GM13976 (cell line): ENCODE measurements around the gene PPP1R12A.

Experiments used
- DNase-seq: peaks from one replicate; pipeline ENCODE4 v3.0.0; 2012; ENCODE audit warnings: low spot score
- CTCF ChIP-seq: IDR thresholded peaks from 2 replicates; pipeline ENCODE4 v1.5.1; 2012; ENCODE audit warnings: borderline replicate concordance, mild to moderate bottlenecking; ENCODE audit not compliant: insufficient read depth; ENCODE audit errors: extremely low read depth, missing control alignments, control extremely low read depth
- in situ Hi-C: fragments of 300-500 bp; cut with MboI; formaldehyde crosslinking; loops from one replicate; pipeline ENCODE4 v1.12.0; 2022; ENCODE audit warnings: low sequenced_read_pairs, mixed read lengths, inconsistent platforms; ENCODE audit not compliant: unreplicated experiment

PPP1R12A gene

GRCh38 chr12:79769189-79769859 is 165.6 kb downstream of the PPP1R12A start:
- in situ Hi-C loops = loop anchor here (25.0 kb wide), 1 partner anchor 418 kb away; no protein-coding TSS in a partner anchor
- no peak for DNase-seq
- no peak for TF ChIP-seq CTCF

GRCh38 chr12:79766705-79767464 is 168.0 kb downstream of the PPP1R12A start:
- no peak for TF ChIP-seq CTCF
- no peak for DNase-seq
- in situ Hi-C loops = loop anchor here (25.0 kb wide), 1 partner anchor 420 kb away; no protein-coding TSS in a partner anchor

- DNase-seq = no peak
- in situ Hi-C loops = loop anchor here (25.0 kb wide), 1 partner anchor 422 kb away; no protein-coding TSS in a partner anchor
- no peak for TF ChIP-seq CTCF
These were observed 169.7 kb downstream of the PPP1R12A start for GRCh38 chr12:79765157-79765556.

- in situ Hi-C loops = loop anchor here (25.0 kb wide), 1 partner anchor 423 kb away; no protein-coding TSS in a partner anchor
- no peak for DNase-seq
- no peak for TF ChIP-seq CTCF
These were observed 170.3 kb downstream of the PPP1R12A start for GRCh38 chr12:79764641-79765040.

- no peak for DNase-seq
- in situ Hi-C loops = loop anchor here (25.0 kb wide), 1 partner anchor 423 kb away; no protein-coding TSS in a partner anchor
- TF ChIP-seq CTCF = no peak
These were observed 171.0 kb downstream of the PPP1R12A start for GRCh38 chr12:79763766-79764452.

GRCh38 chr12:79761341-79761740 is 173.6 kb downstream of the PPP1R12A start:
- TF ChIP-seq CTCF = no peak
- DNase-seq = no peak
- in situ Hi-C loops = loop anchor here (25.0 kb wide), 1 partner anchor 426 kb away; no protein-coding TSS in a partner anchor
